Measurements from ENCODE around the gene HAPLN2. TPM values are rescaled to one million over a fixed set of nuclear protein-coding genes. Genes with fewer than 3 reads are reported as not detected.
A peak's percentile ranks its signal among the peaks of the same experiment; 100 is the strongest.

The HAPLN2 gene
- total and polyA plus RNA-seq, 8 donors = 0.33 to 0.37 TPM; not detected in 6

DNA sequence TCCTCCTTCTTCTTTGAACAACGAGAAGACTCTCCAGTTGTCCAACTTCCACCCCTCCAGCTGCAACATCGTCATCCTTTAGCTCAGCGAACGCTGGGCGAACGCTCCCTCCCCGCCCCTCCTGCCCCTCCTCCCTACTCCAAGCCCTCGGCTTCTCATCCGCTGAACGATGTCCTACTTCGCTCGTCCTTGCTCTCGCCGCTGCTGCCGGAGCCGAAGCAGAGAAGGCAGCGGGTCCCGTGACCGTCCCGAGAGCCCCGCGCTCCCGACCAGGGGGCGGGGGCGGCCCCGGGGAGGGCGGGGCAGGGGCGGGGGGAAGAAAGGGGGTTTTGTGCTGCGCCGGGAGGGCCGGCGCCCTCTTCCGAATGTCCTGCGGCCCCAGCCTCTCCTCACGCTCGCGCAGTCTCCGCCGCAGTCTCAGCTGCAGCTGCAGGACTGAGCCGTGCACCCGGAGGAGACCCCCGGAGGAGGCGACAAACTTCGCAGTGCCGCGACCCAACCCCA is 22.6 kb downstream of the HAPLN2 start, which contains the start of gene BCAN:
Gene BCAN (plus strand): TSS at position 357 of the 504 bp plus-strand sequence. CDS start 3,938 bp downstream, outside the sequence.
- TF ChIP-seq POLR2AphosphoS5 (IDR thresholded peaks at IDR 0.05) (no peak), EP300 (IDR thresholded peaks at IDR 0.05) (no peak), POLR2A (IDR thresholded peaks at IDR 0.05) (no peak)
- TF ChIP-seq, protein P1, sequence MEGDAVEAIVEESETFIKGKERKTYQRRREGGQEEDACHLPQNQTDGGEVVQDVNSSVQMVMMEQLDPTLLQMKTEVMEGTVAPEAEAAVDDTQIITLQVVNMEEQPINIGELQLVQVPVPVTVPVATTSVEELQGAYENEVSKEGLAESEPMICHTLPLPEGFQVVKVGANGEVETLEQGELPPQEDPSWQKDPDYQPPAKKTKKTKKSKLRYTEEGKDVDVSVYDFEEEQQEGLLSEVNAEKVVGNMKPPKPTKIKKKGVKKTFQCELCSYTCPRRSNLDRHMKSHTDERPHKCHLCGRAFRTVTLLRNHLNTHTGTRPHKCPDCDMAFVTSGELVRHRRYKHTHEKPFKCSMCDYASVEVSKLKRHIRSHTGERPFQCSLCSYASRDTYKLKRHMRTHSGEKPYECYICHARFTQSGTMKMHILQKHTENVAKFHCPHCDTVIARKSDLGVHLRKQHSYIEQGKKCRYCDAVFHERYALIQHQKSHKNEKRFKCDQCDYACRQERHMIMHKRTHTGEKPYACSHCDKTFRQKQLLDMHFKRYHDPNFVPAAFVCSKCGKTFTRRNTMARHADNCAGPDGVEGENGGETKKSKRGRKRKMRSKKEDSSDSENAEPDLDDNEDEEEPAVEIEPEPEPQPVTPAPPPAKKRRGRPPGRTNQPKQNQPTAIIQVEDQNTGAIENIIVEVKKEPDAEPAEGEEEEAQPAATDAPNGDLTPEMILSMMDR (IDR thresholded peaks at IDR 0.05) = no peak
- no peak within 1 kb of the TSS for H3K27ac ChIP-seq
- H3K27me3 ChIP-seq = peaks cover 20 to 99% (median 87%) of the 10 kb centered on the region in 3 donors
- 0 to 3% (median 2%) methylated on average over 18 to 46 of the region's 46 CpGs for WGBS, 5 donors
- no peaks in the 10 kb centered on the region for H3K9me3 ChIP-seq
- no peaks in the 10 kb centered on the region for H3K36me3 ChIP-seq
- peak in 1 of 2 donors; percentile 83 for DNase-seq
- H3K4me1 ChIP-seq = peaks cover 12 to 23% (median 16%) of the 10 kb centered on the region in 4 donors
- intact Hi-C loops (cut with DNase I; ENCODE audit: low total_unique reads) = no loop called here
- H3K4me3 ChIP-seq = peak within 1 kb of the TSS; percentile 34 to 47 (median 40)

DNA sequence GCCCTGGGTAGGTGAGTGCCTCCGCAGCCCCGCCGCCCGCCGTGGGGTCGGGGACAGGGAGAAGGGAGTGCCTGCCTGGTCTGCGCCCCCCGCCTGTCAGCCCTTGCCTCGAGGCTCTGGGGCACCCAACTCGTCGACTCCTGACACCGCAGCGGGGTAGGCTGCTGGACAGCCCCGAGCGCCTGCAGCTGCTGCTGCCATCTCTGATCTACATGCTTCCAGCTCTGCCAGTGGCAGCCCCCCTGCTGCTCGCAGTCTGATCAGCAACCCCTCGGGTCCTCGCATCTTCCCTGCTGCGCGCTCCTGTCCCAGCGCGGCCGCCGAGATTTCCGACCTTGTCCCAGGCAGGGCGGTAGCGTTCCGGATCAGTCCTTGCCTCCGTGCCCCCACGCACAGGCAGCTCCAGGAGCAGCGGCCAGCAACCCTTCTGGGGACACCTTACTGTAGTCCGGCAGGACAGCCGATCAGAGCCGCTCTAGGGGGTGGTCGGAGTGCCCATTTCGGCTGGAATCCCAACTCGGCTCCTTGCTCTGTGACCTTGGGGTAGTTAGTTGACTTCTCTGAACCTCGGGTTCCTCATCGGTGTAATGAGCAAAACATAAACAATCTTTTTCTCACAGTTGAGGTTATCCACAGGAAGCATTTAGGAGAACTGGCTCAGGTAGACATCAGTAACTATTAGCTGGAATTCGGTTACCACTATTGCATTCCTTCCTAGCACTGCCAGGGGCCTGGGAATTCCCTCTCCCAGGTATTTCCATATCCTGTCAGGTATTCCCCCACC is 23.2 kb downstream of the HAPLN2 start:
- intact Hi-C loops (cut with DNase I; ENCODE audit: low total_unique reads) = no loop called here
- no peak for DNase-seq
- 12 to 57% (median 17%) methylated on average over 5 to 40 of the region's 40 CpGs for WGBS, 5 donors
- TF ChIP-seq, protein P1 (IDR thresholded peaks at IDR 0.05) = no peak
- TF ChIP-seq EP300 (IDR thresholded peaks at IDR 0.05) (no peak), POLR2A (IDR thresholded peaks at IDR 0.05) (no peak), POLR2AphosphoS5 (IDR thresholded peaks at IDR 0.05) (no peak)
- Histone ChIP-seq H3K9me3 (no peaks in the 10 kb centered on the region), H3K4me1 (peaks cover 12 to 24% (median 16%) of the 10 kb centered on the region in 4 donors), H3K27me3 (peaks cover 21 to 99% (median 90%) of the 10 kb centered on the region in 3 donors), H3K36me3 (no peaks in the 10 kb centered on the region), H3K27ac (no peak overlapping the region), H3K4me3 (peak overlapping the region; percentile 34 to 47 (median 40))

DNA sequence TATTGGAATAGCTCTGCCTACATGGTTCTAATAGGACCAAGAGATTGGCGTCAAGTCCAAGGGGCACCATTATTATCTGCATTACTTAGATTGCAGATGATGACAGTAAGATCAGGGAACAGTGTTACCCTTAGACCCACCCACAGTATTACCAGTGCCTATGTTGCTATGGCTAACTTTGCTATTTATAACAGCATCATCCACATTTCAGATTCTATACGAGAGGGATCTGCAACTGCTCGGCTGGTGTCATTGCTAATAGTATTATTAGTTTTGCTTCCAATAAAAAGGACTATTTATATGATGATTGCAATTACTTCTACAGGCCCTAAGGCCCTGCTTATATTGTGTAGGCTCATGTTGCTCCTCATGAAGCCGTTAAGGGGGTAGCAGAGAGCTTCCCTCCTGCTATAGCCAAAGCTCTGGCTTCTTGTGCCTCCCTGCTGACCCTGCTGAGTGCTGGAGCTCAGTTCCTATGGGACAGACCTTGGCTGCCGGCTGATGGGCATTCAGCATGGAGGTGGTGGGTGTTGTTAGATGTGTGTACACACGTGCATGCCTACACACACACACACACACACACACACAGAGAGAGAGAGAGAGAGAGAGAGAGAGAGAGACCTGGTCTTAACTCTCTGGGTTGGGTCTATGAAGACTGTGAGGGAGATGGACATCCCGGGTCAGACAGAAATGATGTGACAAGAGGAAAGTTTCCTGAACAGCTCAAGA is 24.0 kb downstream of the HAPLN2 start:
- Histone ChIP-seq H3K27me3 (peaks cover 21 to 100% (median 88%) of the 10 kb centered on the region in 3 donors), H3K27ac (no peak overlapping the region), H3K9me3 (no peaks in the 10 kb centered on the region), H3K4me1 (peaks cover 12 to 24% (median 16%) of the 10 kb centered on the region in 4 donors), H3K36me3 (no peaks in the 10 kb centered on the region), H3K4me3 (no peak overlapping the region)
- DNase-seq = no peak
- TF ChIP-seq EP300 (IDR thresholded peaks at IDR 0.05) (no peak), POLR2AphosphoS5 (IDR thresholded peaks at IDR 0.05) (no peak), POLR2A (IDR thresholded peaks at IDR 0.05) (no peak)
- TF ChIP-seq, protein P1 (IDR thresholded peaks at IDR 0.05) = no peak
- 49 to 76% (median 59%) methylated on average over 6 to 7 of the region's 7 CpGs for WGBS, 5 donors
- intact Hi-C loops (cut with DNase I; ENCODE audit: low total_unique reads) = no loop called here

DNA sequence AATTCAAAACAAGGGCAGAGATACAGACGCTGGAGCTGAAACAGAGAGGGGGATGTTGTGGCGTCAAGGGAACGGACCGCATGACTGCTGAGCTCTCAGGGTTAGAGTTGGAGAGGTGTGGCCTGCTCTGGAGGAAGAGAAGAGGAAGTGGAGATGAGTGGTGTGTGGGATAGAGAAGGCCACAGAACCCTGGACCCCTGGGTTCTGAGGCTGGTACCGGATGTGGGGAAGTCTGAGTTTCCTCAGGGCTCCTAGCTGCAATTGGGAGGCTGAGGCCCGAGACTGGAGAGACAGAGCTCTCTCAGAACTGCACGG is 24.5 kb downstream of the HAPLN2 start:
- no peak for TF ChIP-seq EP300 (IDR thresholded peaks at IDR 0.05)
- TF ChIP-seq, protein P1 (IDR thresholded peaks at IDR 0.05) = no peak
- no peak for TF ChIP-seq POLR2AphosphoS5 (IDR thresholded peaks at IDR 0.05)
- no peak for TF ChIP-seq POLR2A (IDR thresholded peaks at IDR 0.05)
- H3K27ac ChIP-seq = no peak overlapping the region
- peaks cover 21 to 100% (median 83%) of the 10 kb centered on the region in 3 donors for H3K27me3 ChIP-seq
- WGBS, 5 donors = 55 to 78% (median 63%) methylated on average over 7 of the region's 7 CpGs
- intact Hi-C loops (cut with DNase I; ENCODE audit: low total_unique reads) = no loop called here
- peak in 1 of 2 donors; percentile 29 for DNase-seq
- no peaks in the 10 kb centered on the region for H3K9me3 ChIP-seq
- no peak overlapping the region for H3K4me3 ChIP-seq
- no peaks in the 10 kb centered on the region for H3K36me3 ChIP-seq
- peaks cover 12 to 24% (median 16%) of the 10 kb centered on the region in 4 donors for H3K4me1 ChIP-seq

All from stomach (tissue), 9 donors.